A673 (cell line): Measurements from ENCODE around the gene MAGEA9.
"Not testable (repeated sequence)": the region's sequence is repeated elsewhere in the genome, so short reads cannot be mapped to it uniquely, and the experiment has no call there.

Experiments
- CTCF ChIP-seq: fragments of 300-800, 200-600 bp; sonication (generic); conservative IDR thresholded peaks from 2 replicates; pipeline ENCODE4 v1.5.1; 2017; ENCODE audit warnings: low read depth, mild to moderate bottlenecking, antibody characterized with exemption, low read length, moderate library complexity, mixed read lengths
- EZH2 ChIP-seq: fragments of 200-600 bp; sonication (generic); IDR thresholded peaks from 2 replicates; pipeline ENCODE4 v1.6.1; 2017; ENCODE audit warnings: borderline replicate concordance, low read depth, mild to moderate bottlenecking, mixed read lengths, antibody characterized with exemption, low read length; ENCODE audit not compliant: poor library complexity, severe bottlenecking

GRCh38 chrX:149781727-149782126, at the start of gene MAGEA9:
- not testable (repeated sequence) for TF ChIP-seq CTCF, EZH2
